Renal cortex interstitium (tissue), 11 donors: ENCODE data around the gene GTF2IRD1. TPM values are rescaled to one million over a fixed set of nuclear protein-coding genes. Genes with fewer than 3 reads are reported as not detected.
A peak's percentile ranks its signal among the peaks of the same experiment; 100 is the strongest.
"Not testable (repeated sequence)": the region's sequence is repeated elsewhere in the genome, so short reads cannot be mapped to it uniquely, and the experiment has no call there.

Source experiments
- DNase-seq, 11 donors: peaks; one replicate each; pipeline ENCODE4 v3.0.0-alpha.2; 2013; ENCODE audit warnings: low read depth in 9 of 11, low spot score in 4 of 11; ENCODE audit errors: extremely low read depth in 1 of 11
- polyA plus RNA-seq, 3 donors: library from polyadenylated mRNA; unstranded; fragments of 120-200 nt; gene quantifications; one replicate each; pipeline ENCODE4 v1.2.1, GENCODE V29; 2013; ENCODE audit not compliant: insufficient read length in 3 of 3

Gene GTF2IRD1
- polyA plus RNA-seq, 3 donors: 52.0 to 55.1 (median 53.6) TPM

- DNase-seq: no peak
Observed at GRCh38 chr7:74503061-74503460, 49.4 kb downstream of the GTF2IRD1 start.

DNA sequence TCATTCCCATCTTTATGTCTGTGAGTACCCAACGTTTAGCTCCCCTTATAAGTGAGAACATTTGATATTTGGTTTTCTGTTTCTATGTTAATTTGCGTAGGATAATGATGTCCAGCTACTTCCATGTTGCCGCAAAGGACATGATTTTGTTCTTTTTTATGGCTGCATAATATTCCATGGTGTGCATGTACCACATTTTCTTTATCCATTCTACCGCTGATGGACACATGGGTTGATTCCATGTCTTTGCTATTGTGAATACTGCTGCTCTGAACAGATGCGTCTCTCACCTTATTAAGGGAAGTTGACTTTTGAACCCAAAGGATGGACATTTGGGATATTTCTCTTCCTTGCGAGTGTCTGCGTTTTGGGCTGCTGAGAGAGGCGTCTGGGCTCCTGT, 50.2 kb downstream of the GTF2IRD1 start:
- no peak for DNase-seq

GRCh38 chr7:74505471-74506324, 52.0 kb downstream of the GTF2IRD1 start:
- peak in 4 of 11 donors; percentile 25 to 52 (median 43) for DNase-seq

DNA sequence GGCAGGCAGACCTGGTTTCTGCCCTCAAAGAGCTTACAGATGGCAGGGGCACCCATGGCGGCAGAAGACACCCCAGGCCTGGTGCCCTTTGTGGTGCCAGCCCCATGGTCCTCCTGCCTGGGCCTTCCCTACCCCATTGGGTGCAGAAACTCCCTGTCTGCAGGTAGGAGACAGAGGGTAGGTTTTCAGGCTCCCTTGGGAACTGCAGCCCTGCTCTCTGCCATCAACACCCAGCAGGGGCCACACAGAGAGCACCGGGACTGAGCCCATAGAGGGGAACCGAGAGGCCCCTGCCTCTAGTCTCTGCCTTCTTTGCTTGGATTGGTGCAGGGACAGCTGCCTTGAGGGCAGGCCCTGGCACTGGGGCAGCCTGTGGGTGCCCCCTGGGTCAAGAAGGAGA, 52.6 kb downstream of the GTF2IRD1 start:
- DNase-seq: no peak

DNA sequence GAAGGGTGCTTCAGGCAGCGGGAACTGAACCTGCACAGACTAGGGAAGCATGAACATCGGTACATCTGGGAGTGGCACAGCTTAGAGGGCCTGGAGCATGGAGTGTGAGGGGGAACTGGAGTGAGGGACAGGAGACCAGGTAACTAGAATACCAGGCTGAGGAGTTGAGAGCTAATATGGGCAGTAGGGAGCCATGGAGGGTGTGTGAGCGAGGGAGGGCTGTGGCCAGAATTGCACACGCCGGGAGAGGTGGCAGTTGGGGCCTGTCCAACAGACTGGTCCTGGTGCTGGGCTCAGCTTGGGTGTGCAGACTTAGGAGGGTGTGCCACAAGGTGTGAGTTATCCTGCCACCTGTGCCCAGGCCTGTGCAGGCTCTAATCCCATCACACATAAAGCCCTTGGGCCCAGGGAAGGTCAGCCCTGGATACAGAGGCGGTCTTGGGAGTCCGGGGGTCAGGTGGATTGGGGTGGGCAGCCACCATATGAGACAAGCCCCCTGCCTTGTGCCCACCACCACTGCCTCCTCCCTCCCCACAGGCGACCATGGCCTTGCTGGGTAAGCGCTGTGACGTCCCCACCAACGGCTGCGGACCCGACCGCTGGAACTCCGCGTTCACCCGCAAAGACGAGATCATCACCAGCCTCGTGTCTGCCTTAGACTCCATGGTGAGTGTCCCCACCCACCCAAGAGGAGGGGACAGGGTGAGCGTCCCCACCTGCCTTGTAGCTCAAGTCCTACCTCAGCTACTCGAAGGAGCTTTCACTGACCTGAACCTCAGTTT, 54.0 kb downstream of the GTF2IRD1 start:
- DNase-seq: no peak

DNA sequence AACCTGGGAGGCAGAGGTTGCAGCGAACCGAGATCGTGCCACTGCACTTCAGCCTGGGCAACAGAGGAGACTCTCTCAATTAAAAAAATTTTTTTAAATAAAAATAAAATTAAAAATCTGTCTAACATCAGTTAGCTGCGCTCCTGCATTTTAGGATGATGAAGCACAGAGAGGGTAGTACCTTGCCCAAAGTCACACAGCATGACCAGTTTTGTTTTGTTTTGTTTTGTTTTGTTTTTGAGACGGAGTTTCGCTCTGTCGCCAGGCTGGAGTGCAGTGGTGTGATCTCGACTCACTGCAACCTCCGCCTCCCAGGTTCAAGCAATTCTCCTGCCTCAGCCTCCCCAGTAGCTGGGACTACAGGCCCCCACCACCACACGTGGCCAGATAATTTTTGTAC, 55.7 kb downstream of the GTF2IRD1 start:
- not testable (repeated sequence) for DNase-seq

DNA sequence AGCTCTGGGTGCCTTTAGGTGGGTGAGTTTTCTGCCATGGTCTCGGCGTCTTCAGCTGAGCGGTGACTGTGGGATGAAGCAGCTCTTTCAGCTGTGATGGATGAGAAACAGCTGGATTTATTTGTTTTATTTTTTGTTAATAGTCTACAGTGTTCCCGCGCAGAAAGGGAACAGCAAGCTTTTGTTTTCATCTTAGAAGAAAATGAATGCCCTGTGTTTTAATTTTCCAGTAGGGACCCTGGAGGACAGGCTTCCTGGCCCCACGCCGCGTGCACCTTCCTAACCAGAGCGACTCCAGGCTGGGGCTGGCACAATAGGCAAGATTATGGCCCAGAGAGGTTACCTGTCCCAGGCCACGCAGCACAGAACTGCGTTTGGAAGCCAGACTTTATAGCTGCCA, 57.6 kb downstream of the GTF2IRD1 start:
- no peak for DNase-seq

DNA sequence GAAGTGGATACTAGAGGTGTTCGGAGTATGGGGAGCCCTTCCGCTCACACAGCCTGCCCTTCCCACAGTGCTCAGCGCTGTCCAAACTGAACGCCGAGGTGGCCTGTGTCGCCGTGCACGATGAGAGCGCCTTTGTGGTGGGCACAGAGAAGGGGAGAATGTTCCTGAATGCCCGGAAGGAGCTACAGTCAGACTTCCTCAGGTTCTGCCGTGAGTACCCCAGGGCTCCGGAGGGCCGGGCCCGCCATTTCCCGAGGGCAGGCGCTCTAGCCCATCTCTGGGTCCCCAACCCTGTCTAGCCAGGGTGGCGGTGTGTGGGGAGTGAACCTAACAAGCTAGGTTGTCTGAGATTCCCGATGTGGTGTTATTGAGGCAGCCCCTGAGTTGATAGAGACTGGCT, 59.1 kb downstream of the GTF2IRD1 start:
- no peak for DNase-seq

DNA sequence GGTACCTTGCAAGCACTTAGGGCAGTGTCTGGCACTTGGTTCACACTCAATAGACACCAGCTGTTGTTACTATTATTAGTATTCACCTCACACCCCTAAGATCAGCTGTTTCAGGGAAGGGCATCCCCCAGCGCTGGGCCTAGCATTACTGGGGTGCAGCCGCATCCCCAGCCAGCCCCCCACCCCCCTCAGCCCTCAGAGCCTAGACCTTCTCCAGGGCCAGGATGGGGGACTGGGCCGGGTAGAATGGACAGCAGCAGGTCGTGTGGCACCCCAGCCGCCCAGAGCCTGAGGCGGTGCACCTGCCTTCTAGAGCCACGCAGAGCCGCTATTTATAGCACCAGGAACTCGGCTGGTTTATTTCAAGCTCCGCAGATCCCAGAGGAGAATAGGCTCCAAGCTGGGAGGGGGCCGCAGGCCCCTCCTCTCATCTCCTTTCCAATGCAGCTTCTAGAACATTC, 60.5 kb downstream of the GTF2IRD1 start:
- DNase-seq: no peak

- DNase-seq: no peak
Observed at GRCh38 chr7:74515276-74515675, 61.6 kb downstream of the GTF2IRD1 start.

- DNase-seq: no peak
Observed at GRCh38 chr7:74516214-74516613, 62.5 kb downstream of the GTF2IRD1 start.

DNA sequence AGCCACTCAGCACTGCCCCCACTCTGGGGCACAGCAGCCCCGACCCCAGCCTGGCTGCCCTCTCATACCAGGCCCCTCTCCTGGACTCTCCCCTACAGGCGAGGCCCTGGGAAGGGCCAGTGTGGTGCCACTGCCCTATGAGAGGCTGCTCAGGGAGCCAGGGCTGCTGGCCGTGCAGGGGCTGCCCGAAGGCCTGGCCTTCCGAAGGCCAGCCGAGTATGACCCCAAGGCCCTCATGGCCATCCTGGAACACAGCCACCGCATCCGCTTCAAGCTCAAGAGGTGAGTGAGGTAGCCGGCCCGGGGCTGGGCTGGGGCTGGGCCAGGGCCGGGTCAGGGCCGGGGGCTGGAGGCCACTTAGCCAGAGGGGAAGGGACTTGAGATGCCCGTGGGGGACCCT, 64.3 kb downstream of the GTF2IRD1 start:
- no peak for DNase-seq

- DNase-seq: no peak
Observed at GRCh38 chr7:74518654-74519053, 64.9 kb downstream of the GTF2IRD1 start.

DNA sequence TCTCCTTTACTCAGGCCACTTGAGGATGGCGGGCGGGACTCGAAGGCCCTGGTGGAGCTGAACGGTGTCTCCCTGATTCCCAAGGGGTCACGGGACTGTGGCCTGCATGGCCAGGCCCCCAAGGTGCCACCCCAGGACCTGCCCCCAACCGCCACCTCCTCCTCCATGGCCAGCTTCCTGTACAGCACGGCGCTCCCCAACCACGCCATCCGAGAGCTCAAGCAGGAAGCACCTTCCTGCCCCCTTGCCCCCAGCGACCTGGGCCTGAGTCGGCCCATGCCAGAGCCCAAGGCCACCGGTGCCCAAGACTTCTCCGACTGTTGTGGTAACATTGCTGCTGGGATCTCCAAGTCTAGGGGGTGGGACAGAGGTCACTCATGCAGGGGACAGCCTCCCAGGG, 65.7 kb downstream of the GTF2IRD1 start:
- DNase-seq: no peak

GRCh38 chr7:74521855-74522254, 68.1 kb downstream of the GTF2IRD1 start:
- DNase-seq: no peak

- DNase-seq: no peak
Observed at GRCh38 chr7:74522281-74522905, 68.7 kb downstream of the GTF2IRD1 start.

DNA sequence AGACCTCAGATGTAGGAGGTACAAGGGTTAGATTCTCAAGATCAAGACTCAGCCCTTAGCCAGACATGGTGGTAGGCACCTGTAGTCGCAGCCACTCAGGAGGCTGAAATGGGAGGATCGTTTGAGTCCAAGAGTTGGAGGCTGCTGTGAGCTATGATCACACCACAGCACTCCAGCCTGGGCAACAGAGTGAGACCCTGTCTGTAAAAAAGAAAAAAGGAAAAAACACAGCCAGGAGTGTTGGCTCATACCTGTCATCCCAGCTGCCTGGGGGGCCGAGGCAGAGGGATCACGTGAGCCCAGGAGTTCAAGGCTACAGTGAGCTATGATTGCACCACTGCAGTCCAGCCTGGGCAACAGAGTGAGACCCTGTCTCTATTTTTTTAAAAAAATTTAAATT, 69.3 kb downstream of the GTF2IRD1 start:
- DNase-seq: no peak

GRCh38 chr7:74525140-74525539, 71.4 kb downstream of the GTF2IRD1 start:
- DNase-seq: no peak

GRCh38 chr7:74525881-74526280, 72.2 kb downstream of the GTF2IRD1 start:
- DNase-seq: no peak

- DNase-seq: no peak
Observed at GRCh38 chr7:74526780-74527179, 73.1 kb downstream of the GTF2IRD1 start.
